ENCODE results near the gene PNPLA6.

Gene PNPLA6

GRCh38 chr19:7515110-7515644 is 20.3 kb upstream of the PNPLA6 start:
- DNase-seq (ENCODE audit: low spot score), result no peak

GRCh38 chr19:7515645-7516151 is 19.8 kb upstream of the PNPLA6 start, which contains the start of gene ZNF358:
ZNF358 (plus strand) TSS chr19:7516103; CDS start chr19:7519243, 3,140 bp downstream.
- DNase-seq (ENCODE audit: low spot score), result peak; percentile 78

- no peak for DNase-seq (ENCODE audit: low spot score)
Measured at GRCh38 chr19:7516333-7516732, 19.2 kb upstream of the PNPLA6 start.

GRCh38 chr19:7516878-7517277 is 18.6 kb upstream of the PNPLA6 start:
- no peak for DNase-seq (ENCODE audit: low spot score)

- DNase-seq (ENCODE audit: low spot score), result no peak
Measured at GRCh38 chr19:7519361-7520130, 16.0 kb upstream of the PNPLA6 start.

GRCh38 chr19:7520131-7521051 is 15.1 kb upstream of the PNPLA6 start:
- no peak for DNase-seq (ENCODE audit: low spot score)

- no peak for DNase-seq (ENCODE audit: low spot score)
Measured at GRCh38 chr19:7521551-7522071, 13.9 kb upstream of the PNPLA6 start.

GRCh38 chr19:7522072-7522922 is 13.2 kb upstream of the PNPLA6 start, which contains the start of gene MCOLN1:
MCOLN1 (plus strand) TSS chr19:7522624; CDS start chr19:7522751, 127 bp downstream.
- DNase-seq (ENCODE audit: low spot score), result peak; percentile 94

- no peak for DNase-seq (ENCODE audit: low spot score)
Measured at GRCh38 chr19:7522923-7523667, 12.4 kb upstream of the PNPLA6 start.

- DNase-seq (ENCODE audit: low spot score), result no peak
Measured at GRCh38 chr19:7524523-7524922, 11.0 kb upstream of the PNPLA6 start.

- no peak for DNase-seq (ENCODE audit: low spot score)
Measured at GRCh38 chr19:7524992-7525739, 10.4 kb upstream of the PNPLA6 start.

GRCh38 chr19:7526059-7526929 is 9.2 kb upstream of the PNPLA6 start:
- DNase-seq (ENCODE audit: low spot score), result no peak

- no peak for DNase-seq (ENCODE audit: low spot score)
Measured at GRCh38 chr19:7527516-7528191, 7.9 kb upstream of the PNPLA6 start.

- no peak for DNase-seq (ENCODE audit: low spot score)
Measured at GRCh38 chr19:7528192-7528519, 7.4 kb upstream of the PNPLA6 start.

- DNase-seq (ENCODE audit: low spot score), result no peak
Measured at GRCh38 chr19:7528522-7529245, 6.8 kb upstream of the PNPLA6 start.

- no peak for DNase-seq (ENCODE audit: low spot score)
Measured at GRCh38 chr19:7529246-7529600, 6.3 kb upstream of the PNPLA6 start.

All from SK-N-DZ (cell line).